GM21447 (cell line): ENCODE measurements around the gene DMGDH.
A peak's percentile ranks its signal among the peaks of the same experiment; 100 is the strongest.
"Not testable (repeated sequence)": the region's sequence is repeated elsewhere in the genome, so short reads cannot be mapped to it uniquely, and the experiment has no call there.

ENCODE experiments used
- ATAC-seq: cut with Tn5 transposase; IDR thresholded peaks from one replicate; pipeline ENCODE4 v1.9.1; 2021; ENCODE audit not compliant: unreplicated experiment

Gene DMGDH

DNA sequence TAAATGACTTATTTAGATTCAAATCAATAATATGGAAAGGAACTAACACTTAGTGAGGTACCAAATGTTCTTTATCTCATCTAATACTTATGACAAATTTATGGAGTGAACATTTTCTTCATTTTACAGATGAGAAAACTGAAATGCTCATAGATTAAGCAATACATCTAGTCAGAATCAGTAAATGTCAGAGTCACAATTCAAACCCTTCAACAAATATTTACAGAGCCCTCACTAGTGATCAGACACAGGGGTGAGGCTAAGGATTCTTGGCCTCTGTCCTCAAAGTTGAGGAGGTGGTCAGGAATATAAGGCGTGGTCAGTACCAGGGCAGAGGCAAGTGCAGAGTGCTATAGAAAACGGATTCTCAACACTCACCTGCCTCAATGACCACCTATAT lies 54.8 kb downstream of the DMGDH start:
- ATAC-seq: no peak

DNA sequence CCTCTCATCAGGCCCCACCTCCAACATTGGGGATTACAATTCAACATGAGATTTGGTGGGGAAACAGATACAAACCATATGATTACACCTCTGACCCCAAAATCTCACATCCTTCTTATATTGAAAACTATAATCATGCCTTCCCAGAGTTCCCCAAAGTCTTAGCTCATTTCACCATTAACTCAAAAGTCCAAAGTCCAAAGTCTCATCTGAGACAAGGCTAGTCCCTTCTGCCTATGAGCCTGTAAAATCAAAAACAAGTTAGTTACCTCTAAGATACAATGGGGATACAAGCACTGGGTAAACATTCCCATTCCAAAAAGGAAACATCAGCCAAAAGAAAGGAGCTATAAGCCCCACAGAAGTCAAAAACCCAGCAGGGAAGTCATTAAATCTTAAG lies 57.6 kb downstream of the DMGDH start:
- no peak for ATAC-seq

DNA sequence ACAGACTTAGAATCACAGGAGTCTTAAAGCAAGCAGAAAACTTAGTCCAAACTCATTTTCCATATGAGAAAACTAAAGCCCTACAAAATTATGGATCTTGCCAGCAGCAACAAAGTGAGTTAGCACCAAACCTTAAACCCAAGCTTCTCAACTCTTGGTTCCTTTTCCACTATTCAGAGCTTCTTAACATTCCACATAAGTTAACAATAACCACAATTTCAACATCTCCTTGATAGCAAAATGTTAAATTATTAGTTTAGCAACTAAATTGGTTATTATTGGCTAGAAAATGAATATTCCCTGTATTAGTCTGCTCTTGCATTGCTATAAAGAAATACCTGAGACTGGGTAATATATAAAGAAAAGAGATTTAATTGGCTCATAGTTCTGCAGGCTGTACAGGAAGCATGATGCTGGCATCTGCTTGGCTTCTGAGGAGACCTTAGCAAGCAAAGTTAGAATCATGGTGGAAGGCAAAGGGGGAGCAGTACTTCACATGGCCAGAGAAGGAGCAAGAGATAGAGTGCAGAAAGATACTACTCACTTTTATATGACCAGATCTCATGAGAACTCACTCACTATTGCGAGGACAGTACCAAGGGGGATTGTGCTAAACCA lies 58.1 kb downstream of the DMGDH start:
- ATAC-seq: no peak

DNA sequence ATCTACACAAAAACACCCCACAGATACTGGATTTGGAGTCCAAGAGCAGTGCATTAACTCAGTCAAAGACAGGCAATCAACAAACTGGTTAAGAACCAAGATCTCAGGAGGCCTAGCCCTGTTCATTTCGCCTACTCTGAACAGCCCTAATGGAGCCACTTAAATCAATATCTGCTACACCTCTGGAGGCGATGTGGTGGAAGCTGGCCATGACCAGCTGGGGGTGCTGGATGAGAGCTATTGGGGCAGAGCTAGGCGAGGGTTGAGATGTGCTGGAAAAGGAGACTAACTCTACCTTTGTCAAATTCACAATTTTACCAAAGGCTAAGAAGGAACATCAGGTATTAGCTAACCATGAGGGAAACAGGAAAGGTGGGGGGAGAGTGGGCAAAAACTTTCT lies 61.1 kb downstream of the DMGDH start:
- no peak for ATAC-seq

DNA sequence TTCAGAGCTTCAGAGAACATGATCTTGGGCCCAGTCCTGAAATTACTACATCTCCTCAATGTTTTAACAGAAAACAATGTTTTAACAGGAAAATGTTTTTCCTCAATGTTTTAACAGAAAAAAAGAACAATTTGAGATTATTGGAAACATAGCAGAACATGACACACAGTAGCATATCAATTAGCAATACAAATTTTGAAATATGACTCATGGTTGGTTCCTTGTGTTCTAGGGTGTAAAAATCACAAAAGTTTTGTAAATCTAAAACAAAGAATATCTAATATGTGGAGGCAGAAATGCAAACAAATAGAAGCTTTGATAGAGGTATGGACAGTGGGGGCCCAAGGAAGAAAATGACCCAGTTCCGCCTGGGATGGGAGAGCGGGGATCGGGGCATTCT lies 61.6 kb downstream of the DMGDH start:
- no peak for ATAC-seq

DNA sequence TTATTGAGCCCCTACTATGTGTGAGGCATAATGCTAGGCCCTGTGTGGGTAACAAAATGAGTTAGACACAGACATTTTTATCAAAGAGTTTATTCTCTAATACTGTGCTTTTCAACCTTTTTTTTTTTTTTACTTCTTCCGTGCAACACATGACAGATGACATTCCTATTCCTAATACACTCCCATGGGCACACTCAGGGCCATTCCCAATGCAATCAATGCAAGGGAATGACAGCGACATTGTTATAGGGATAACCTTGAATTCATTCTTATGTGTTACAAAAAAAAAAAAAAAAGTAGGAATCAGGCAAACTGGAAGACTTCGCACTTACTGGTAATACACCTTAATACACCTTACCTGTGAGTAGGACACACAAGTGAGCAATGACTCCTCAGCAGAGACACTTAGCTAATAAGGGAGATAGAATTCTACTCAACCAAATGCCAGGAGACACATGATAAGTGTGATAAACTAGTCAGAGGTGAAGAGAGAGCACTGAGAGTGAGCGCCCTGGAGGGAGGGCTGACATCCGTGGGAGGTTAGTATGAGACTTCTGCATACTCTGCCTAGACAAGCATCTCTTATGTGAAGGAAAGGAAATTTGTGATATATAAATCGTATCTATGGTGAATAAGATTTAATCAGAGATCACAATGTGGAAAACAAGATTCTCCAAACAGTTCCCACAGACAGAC lies 63.4 kb downstream of the DMGDH start:
- ATAC-seq: no peak

DNA sequence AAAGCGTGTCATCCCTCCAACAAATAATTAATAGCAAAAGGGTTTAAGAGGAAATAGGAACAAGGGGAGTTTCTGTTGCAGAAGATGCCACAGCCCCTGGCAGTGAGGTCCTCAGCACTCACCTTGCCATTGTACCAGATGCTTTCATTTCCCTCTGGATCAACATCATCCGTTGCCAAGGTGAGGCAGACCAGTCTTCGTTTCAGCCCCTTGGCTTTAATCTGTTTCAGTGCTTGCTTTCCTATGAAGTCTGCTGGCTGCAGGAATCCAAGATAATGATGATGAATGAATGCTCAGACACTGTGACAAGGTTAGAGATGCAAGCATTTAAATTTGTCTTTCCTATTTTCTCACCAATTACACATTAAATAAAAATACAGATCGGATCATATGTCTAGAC lies 64.3 kb downstream of the DMGDH start:
- no peak for ATAC-seq

DNA sequence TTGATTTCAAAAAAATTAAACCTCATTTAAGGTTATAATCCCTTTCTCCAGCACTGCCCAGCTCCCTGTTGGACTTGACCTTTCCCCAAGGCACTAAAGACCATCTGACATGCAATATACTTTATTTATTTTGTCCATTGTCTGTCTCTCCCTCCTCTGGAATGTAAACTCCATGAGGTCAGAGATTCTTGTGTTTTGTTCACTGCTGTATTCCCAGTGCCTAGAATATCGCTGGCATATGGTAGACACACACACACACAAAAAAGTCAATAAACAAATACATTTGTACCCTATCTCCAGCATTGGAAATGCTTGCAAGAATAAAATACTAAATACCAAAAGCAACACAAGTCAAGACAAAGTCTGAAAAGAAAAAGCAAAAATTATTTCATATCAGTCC lies 67.1 kb downstream of the DMGDH start:
- no peak for ATAC-seq

DNA sequence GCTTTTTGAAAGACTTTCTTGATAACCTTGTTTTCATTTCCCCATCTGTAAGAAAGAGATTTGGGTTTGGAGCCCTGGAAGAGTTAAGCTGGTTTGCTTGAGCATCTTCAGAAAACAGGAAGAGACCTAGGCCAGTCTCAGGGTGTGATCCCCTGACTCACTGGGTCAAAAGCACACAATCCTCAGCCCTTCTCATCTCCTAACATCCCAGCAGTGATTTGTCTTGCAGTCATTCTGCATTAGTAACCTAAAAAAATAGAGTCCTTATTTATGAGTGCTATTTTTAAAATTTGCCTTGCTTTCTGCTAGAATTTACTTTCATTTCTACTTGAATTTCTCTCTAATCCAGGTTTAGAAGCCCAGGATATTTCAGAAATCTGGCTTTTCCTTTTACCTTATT lies 68.0 kb downstream of the DMGDH start:
- no peak for ATAC-seq

DNA sequence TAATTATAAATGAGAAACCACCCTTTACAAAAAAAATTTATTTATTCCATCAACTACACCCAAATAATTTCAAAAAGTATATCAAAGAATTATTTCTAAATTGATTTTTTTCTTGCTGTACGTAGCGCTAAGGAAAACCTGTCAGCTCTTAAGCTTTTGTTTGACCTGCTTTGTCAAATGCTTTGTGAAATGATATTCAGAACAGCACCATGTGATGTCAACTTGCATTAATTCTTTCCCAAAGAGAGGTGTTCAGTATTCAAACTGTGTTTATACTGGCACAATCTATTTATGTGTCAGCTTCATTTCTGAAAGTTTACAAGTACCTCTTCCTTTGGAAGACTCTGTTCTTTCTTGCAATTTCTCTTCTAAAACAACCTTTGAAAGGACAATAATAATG lies 72.4 kb downstream of the DMGDH start:
- ATAC-seq: no peak

DNA sequence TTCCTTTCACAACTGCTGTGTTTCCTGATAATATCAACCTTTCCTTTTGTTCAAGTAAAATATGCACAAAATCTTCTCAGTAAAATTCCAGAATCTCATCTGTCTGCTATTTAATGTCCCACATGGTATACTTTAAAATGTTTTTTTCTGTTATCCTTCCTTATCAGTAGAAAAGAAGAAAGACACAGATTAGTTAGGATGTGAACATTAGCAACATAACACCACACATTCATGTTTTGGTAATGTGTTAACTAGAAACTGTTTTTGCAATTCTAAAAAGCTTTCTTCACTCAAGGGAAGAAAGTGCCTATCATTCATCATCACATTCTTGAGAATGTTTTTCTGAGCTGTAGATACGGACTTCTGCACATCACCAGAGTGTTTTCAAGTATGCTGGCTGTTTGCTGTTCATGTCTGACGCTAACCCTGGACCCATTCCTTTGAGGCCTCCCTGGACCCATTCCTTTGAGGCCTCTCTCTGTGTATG lies 73.9 kb downstream of the DMGDH start:
- ATAC-seq: no peak

DNA sequence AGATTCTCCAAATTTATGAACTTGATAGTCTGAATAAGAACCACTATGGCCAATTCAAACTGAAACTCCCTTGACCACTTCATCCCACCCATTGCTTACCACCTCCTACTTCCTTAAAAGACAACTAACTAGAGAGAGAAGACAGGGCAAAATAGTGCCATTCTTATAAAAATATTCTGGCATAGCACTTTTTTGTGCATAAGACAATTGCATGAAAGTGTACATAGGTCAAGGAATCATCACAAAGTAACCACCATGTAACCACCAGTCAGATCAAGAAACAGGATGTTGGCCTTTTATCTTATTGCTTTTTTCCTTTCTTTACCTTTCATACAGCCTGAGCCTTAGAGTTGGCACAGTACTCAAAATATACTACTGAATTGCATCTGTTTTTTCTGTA lies 76.3 kb downstream of the DMGDH start:
- ATAC-seq: no peak

DNA sequence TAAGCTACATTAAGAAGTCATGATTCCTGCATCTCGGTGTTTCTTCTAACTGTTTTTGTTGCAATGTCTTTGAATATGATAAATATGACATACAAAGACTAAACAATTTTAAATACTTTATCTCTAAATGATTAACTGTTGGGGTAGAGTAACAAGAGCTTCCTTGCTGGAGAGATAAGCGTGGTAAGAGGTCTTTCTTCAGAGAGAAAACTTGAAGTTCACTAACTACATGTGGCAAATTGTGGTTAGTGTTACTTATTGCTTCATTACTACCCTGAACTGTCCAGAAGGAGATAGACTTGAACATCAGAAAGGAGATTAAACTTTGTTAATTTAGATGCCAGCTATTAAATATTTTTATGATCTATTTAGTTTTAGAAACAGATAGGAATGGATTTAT lies 77.3 kb downstream of the DMGDH start:
- ATAC-seq: no peak

DNA sequence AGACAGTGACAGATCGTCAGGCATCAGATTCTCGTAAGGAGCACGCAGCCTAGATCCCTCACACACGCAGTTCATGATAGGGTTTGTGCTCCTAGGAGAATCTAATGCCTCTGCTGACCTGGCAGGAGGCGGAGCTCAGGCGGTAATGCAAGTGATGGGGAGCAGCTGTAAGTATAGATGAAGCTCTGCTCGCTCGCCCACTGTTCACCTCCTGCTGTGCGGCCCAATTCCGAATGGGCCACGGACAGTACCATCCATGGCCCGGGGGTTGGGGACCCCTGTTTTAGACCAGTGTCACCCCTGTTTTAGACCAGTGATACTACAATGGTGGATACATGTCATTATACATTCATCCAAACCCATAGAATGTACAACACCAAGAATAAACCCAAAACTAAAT lies 80.4 kb downstream of the DMGDH start:
- no peak for ATAC-seq

DNA sequence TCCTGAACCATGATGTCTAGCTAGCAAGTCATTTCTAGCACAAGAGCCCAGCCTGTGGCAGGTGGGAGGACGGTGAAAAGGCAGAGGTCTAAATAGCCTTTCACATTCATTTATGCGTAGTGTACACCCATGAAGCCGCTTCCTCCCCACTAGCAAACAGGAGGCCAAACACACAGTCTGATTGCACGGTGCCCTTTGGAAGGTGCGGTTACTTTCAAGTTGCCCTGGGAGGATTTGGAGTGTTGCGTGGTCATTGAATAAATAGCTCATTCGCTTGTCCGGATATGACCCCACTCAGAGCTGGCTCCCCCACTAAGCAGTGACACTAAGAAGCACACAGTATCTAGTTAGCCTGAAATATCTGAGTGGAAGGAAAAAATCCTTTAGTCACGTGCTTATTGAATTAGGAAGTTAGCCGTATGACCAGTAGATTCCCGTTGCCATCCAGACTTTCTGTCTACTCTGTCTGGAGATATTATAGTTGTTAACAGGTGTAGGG lies 83.7 kb downstream of the DMGDH start:
- ATAC-seq: peak; percentile 47

DNA sequence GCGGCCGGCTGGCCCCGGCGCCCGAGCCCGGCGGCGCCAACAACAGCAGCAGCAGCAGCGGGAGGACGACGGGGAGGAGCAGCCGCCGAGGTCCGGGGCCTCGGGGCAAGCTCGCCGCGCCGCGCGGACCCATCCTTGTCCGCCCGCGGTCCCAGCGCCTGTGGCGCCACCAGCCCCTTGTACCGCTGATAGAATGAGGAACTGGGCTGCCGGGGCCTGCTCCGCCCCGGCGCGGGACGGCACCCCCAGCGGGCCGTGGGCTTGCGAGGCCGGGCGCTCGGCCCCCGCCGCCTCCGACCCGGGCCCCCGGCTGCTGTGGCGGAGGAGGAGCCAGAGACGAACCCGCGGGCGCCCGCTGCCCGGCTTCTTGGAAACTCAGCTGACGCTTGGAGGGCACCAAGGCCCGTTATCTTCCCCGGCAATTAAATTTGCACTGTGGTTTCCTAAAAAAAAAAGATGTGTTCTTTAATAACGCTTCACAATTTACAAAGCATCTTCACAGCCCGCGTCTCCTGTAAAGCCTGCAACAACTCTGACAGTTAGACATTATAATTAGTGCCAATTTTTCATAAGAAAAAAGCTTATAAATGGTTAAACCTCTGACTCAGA lies 84.3 kb downstream of the DMGDH start, which contains the start of gene ARSB:
ARSB (minus strand) TSS at position 195 of the 609 bp plus-strand sequence; CDS start at position 133, 62 bp downstream.
- peak; percentile 37 for ATAC-seq

DNA sequence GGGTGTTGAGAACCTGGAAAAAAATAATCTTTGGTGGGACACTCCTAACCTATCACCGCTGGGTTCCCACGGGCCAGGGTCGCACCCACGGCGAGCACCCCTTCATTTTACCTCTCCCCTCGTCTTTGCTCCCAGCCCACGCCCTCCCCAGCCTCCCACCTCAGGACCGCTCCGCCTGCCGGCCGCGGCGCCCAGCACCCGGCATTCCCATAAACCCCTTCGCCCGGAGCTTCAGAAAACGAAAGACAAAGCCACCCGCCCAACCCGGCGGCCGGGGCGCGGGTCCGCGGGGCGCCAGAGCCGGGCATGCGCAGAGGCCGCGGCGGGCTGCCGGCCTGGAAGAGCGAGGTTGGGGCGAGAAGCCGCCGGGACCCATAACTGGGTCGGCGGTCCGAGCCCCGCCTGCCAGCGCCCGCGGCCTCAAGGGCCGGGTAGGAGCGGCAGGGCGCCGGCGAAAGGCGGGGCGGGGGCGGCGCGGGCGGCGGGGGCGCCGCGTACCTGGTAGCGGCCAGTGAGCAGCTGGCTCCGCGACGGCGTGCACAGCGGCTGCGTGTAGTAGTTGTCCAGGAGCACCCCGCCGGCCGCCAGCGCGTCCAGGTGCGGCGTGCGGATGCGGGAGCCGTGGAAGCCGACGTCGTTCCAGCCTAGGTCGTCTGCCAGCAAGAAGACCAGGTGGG lies 84.9 kb downstream of the DMGDH start:
- peak; percentile 61 for ATAC-seq

DNA sequence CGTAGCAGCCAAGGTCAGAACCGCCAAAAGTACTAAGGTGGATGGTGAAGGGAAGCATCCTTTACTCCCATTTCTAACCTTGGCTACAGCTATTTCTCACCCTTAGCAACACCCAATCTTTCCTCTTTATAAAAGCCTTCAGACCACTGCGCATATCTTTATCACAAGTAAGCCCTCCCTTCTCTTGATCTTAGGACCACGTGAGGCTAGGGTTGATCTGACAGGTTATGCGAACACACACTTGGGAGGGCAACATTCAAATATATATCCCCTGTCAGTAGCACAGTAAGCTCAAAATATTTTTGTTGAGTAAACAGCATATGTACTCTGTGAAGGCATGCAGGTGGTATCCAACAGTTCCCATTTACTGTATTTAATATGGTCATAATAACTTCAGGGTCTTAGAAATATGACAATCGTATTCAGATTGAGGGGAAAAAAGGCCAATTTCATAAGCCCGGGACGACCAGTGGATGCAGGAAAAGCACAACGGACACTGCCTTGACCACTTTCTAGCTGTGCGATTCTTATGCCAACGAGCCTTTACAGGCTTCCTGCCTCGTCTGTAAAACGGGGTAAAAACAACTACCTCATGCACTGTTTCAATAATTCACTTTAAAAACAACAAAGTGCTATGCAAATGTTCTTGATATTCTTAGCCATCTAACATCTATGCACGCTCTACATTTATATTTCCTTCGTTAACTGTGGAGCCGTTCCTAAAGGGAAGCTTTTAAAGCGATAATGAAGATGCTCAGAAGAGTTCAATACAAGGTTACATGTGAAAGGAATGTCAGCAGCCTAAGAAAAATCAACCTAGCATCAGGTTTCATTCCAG lies 85.7 kb downstream of the DMGDH start:
- ATAC-seq: peak; percentile 1

DNA sequence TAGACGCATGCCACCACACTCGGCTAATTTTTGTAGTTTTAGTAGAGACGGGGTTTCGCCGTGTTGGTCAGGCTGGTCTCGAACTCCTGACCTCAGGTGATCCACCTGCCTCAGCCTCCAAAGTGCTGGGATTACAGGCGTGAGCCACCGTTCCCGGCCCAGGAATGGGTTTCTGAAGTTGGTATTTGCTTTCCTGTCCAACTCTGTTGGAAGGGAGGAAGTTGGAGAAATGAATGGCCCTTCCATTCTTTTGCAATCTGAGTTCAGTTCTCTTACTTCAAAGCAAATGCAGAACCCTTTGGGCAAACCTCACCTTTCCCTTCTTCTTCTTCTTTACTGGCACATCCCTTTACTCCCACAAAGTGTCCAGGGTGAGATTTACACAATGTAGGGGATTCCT lies 86.3 kb downstream of the DMGDH start:
- ATAC-seq: not testable (repeated sequence)

DNA sequence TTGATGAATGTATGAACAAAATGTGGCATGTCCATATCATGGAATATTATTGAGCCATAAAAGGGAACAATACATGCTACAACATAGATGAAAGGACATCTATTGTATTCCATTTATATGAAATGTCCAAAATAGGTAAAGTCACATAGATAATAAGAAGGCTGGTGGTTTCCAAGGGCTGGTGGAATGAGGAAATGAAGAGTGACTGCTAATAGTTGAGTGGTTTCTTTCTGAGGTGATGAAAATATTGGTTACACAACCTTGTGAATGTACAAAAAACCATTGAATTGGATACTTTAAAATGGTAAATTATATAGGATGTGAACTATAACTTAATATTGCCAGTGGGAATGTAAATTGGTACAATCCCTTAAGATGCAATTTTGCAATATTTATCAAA lies 89.6 kb downstream of the DMGDH start:
- ATAC-seq: no peak
